ENCODE measurements around the gene ITM2B. TPM values are rescaled to one million over a fixed set of nuclear protein-coding genes. Genes with fewer than 3 reads are reported as not detected.

ITM2B gene
- total RNA-seq, 1 donor from 2014 or later = 358 TPM

GRCh38 chr13:48266150-48266549 is 33.1 kb downstream of the ITM2B start:
- Histone ChIP-seq H3K4me3 (ENCODE audit: insufficient read depth, low read depth, low read length) (no peak overlapping the region), H4K20me1 (ENCODE audit: insufficient read depth, low read length) (no peaks in the 10 kb centered on the region), H3K9me3 (ENCODE audit: insufficient read depth, low read depth, low read length) (no peaks in the 10 kb centered on the region), H3K79me2 (ENCODE audit: insufficient read depth, low read length) (no peaks in the 10 kb centered on the region), H3K27ac (ENCODE audit: low read depth, low read length) (no peak overlapping the region), H3K4me1 (ENCODE audit: insufficient read depth, low read length) (peaks cover 3% of the 10 kb centered on the region), H3K9ac (ENCODE audit: low read length) (no peak overlapping the region), H3K36me3 (ENCODE audit: insufficient read depth, low read length) (peaks cover 9% of the 10 kb centered on the region), H3K27me3 (ENCODE audit: insufficient read depth, low read length) (no peaks in the 10 kb centered on the region), H3K4me2 (ENCODE audit: low read length) (no peak overlapping the region), H2AFZ (ENCODE audit: low read depth, low read length) (no peak overlapping the region)
- Mint-ChIP-seq H3K27me3 (ENCODE audit: low read depth, unreplicated experiment) (no peaks in the 10 kb centered on the region), H3K9me3 (ENCODE audit: unreplicated experiment) (no peaks in the 10 kb centered on the region), H3K4me1 (ENCODE audit: low read depth, unreplicated experiment) (peaks cover 6% of the 10 kb centered on the region), H3K4me3 (ENCODE audit: unreplicated experiment) (no peak overlapping the region), H3K36me3 (ENCODE audit: low read depth, unreplicated experiment) (peaks cover 6% of the 10 kb centered on the region), H3K27ac (ENCODE audit: unreplicated experiment) (no peak overlapping the region)
- no peak for DNase-seq (ENCODE audit: low read depth)
- no peak for TF ChIP-seq EZH2 (IDR thresholded peaks at IDR 0.05; ENCODE audit: insufficient read depth, low read length)
- TF ChIP-seq CTCF (IDR thresholded peaks at IDR 0.05; ENCODE audit: insufficient read depth, low read depth, low read length) = no peak
- FAIRE-seq = no peak

GRCh38 chr13:48266701-48267639 is 34.0 kb downstream of the ITM2B start:
- Histone ChIP-seq H2AFZ (ENCODE audit: low read depth, low read length) (no peak overlapping the region), H3K4me3 (ENCODE audit: insufficient read depth, low read depth, low read length) (no peak overlapping the region), H3K79me2 (ENCODE audit: insufficient read depth, low read length) (no peaks in the 10 kb centered on the region), H3K27me3 (ENCODE audit: insufficient read depth, low read length) (no peaks in the 10 kb centered on the region), H3K9ac (ENCODE audit: low read length) (no peak overlapping the region), H3K9me3 (ENCODE audit: insufficient read depth, low read depth, low read length) (no peaks in the 10 kb centered on the region), H3K27ac (ENCODE audit: low read depth, low read length) (no peak overlapping the region), H3K36me3 (ENCODE audit: insufficient read depth, low read length) (peaks cover 9% of the 10 kb centered on the region), H3K4me1 (ENCODE audit: insufficient read depth, low read length) (peaks cover 3% of the 10 kb centered on the region), H3K4me2 (ENCODE audit: low read length) (no peak overlapping the region), H4K20me1 (ENCODE audit: insufficient read depth, low read length) (no peaks in the 10 kb centered on the region)
- Mint-ChIP-seq H3K4me1 (ENCODE audit: low read depth, unreplicated experiment) (peaks cover 6% of the 10 kb centered on the region), H3K27ac (ENCODE audit: unreplicated experiment) (no peak overlapping the region), H3K9me3 (ENCODE audit: unreplicated experiment) (no peaks in the 10 kb centered on the region), H3K36me3 (ENCODE audit: low read depth, unreplicated experiment) (peaks cover 6% of the 10 kb centered on the region), H3K27me3 (ENCODE audit: low read depth, unreplicated experiment) (no peaks in the 10 kb centered on the region), H3K4me3 (ENCODE audit: unreplicated experiment) (no peak overlapping the region)
- FAIRE-seq = no peak
- no peak for DNase-seq (ENCODE audit: low read depth)
- no peak for TF ChIP-seq CTCF (IDR thresholded peaks at IDR 0.05; ENCODE audit: insufficient read depth, low read depth, low read length)
- no peak for TF ChIP-seq EZH2 (IDR thresholded peaks at IDR 0.05; ENCODE audit: insufficient read depth, low read length)

- no peak overlapping the region for H3K27ac ChIP-seq (ENCODE audit: low read depth, low read length)
- Mint-ChIP-seq H3K27ac (ENCODE audit: unreplicated experiment) (no peak overlapping the region), H3K27me3 (ENCODE audit: low read depth, unreplicated experiment) (no peaks in the 10 kb centered on the region), H3K4me3 (ENCODE audit: unreplicated experiment) (no peak overlapping the region), H3K4me1 (ENCODE audit: low read depth, unreplicated experiment) (peaks cover 4% of the 10 kb centered on the region), H3K9me3 (ENCODE audit: unreplicated experiment) (no peaks in the 10 kb centered on the region), H3K36me3 (ENCODE audit: low read depth, unreplicated experiment) (peaks cover 6% of the 10 kb centered on the region)
- no peak for TF ChIP-seq CTCF (IDR thresholded peaks at IDR 0.05; ENCODE audit: insufficient read depth, low read depth, low read length)
- no peak for TF ChIP-seq EZH2 (IDR thresholded peaks at IDR 0.05; ENCODE audit: insufficient read depth, low read length)
- H3K27me3 ChIP-seq (ENCODE audit: insufficient read depth, low read length) = no peaks in the 10 kb centered on the region
- H3K4me3 ChIP-seq (ENCODE audit: insufficient read depth, low read depth, low read length) = no peak overlapping the region
- H3K9me3 ChIP-seq (ENCODE audit: insufficient read depth, low read depth, low read length) = no peaks in the 10 kb centered on the region
- H3K36me3 ChIP-seq (ENCODE audit: insufficient read depth, low read length) = peaks cover 5% of the 10 kb centered on the region
- H4K20me1 ChIP-seq (ENCODE audit: insufficient read depth, low read length) = no peaks in the 10 kb centered on the region
- H3K9ac ChIP-seq (ENCODE audit: low read length) = no peak overlapping the region
- peaks cover 3% of the 10 kb centered on the region for H3K4me1 ChIP-seq (ENCODE audit: insufficient read depth, low read length)
- H3K4me2 ChIP-seq (ENCODE audit: low read length) = no peak overlapping the region
- H2AFZ ChIP-seq (ENCODE audit: low read depth, low read length) = no peak overlapping the region
- no peaks in the 10 kb centered on the region for H3K79me2 ChIP-seq (ENCODE audit: insufficient read depth, low read length)
- DNase-seq (ENCODE audit: low read depth) (no peak), FAIRE-seq (no peak)
These were observed 35.0 kb downstream of the ITM2B start for GRCh38 chr13:48268019-48268418.

All from astrocyte (in vitro differentiated cells and primary cell).